CD14-positive monocyte (primary cell): Measurements from ENCODE around the gene HSPA4. TPM values are rescaled to one million over a fixed set of nuclear protein-coding genes. Genes with fewer than 3 reads are reported as not detected.

Experiments
- DNase-seq, 3 donors: peaks; one replicate each; pipeline ENCODE4 v3.0.0-alpha.2; 2011 to 2022
- H2AFZ ChIP-seq: 2 replicates; pipeline ENCODE4 v1.6.0; 2012; ENCODE audit warnings: mild to moderate bottlenecking, low read depth, low read length, inconsistent platforms; ENCODE audit not compliant: insufficient read depth, poor library complexity, severe bottlenecking
- H3K27ac ChIP-seq, 2 donors: 1 replicate in 1 of 2; 2 replicates in 1 of 2; pipeline ENCODE4 v1.5.1; 2012 to 2013; ENCODE audit warnings: low read length in 2 of 2, control low read depth in 1 of 2, inconsistent platforms in 1 of 2, low read depth in 1 of 2, mild to moderate bottlenecking in 1 of 2
- H3K27me3 ChIP-seq, 2 donors: one replicate each; pipeline versions ENCODE4 v1.6.0 to v1.6.1; 2011 to 2013; ENCODE audit warnings: low read length in 2 of 2; ENCODE audit not compliant: control insufficient read depth in 2 of 2, insufficient read depth in 2 of 2
- H3K36me3 ChIP-seq, 2 donors: replicated peaks in 1 of 2; 1 replicate in 1 of 2; 2 replicates in 1 of 2; pipeline versions ENCODE4 v1.5.1 to v1.6.1; 2012 to 2013; ENCODE audit warnings: low read length in 2 of 2, control low read depth in 1 of 2, inconsistent platforms in 1 of 2, mild to moderate bottlenecking in 1 of 2; ENCODE audit not compliant: insufficient read depth in 2 of 2, control insufficient read depth in 1 of 2
- H3K4me1 ChIP-seq, 2 donors: 1 replicate in 1 of 2; 2 replicates in 1 of 2; pipeline versions ENCODE4 v1.5.1 to v1.6.1; 2012 to 2013; ENCODE audit warnings: low read length in 2 of 2, control low read depth in 1 of 2, inconsistent platforms in 1 of 2, mild to moderate bottlenecking in 1 of 2, moderate library complexity in 1 of 2; ENCODE audit not compliant: insufficient read depth in 2 of 2, control insufficient read depth in 1 of 2
- H3K4me2 ChIP-seq: replicated peaks from 2 replicates; pipeline ENCODE3; 2012; ENCODE audit warnings: low read length, moderate library complexity, mild to moderate bottlenecking; ENCODE audit not compliant: poor library complexity, severe bottlenecking; ENCODE audit errors: extremely low read depth
- H3K4me3 ChIP-seq, 3 experiments: fragments of 200-600 bp in 1 of 3; sonication (generic) in 1 of 3; replicated peaks in 1 of 3; 1 replicate in 2 of 3; 2 replicates in 1 of 3; pipeline ENCODE4 v1.5.1; 2011 to 2013; ENCODE audit warnings: low read length in 3 of 3, mild to moderate bottlenecking in 3 of 3, control low read depth in 2 of 3, low read depth in 2 of 3, inconsistent platforms in 1 of 3, moderate library complexity in 1 of 3
- H3K79me2 ChIP-seq: 2 replicates; pipeline ENCODE4 v1.6.0; 2012; ENCODE audit warnings: mild to moderate bottlenecking, control low read depth, inconsistent platforms, low read length, moderate library complexity; ENCODE audit not compliant: insufficient read depth
- H3K9ac ChIP-seq: 2 replicates; pipeline ENCODE4 v1.6.0; 2017; ENCODE audit warnings: low read length, mild to moderate bottlenecking; ENCODE audit not compliant: insufficient read depth, poor library complexity, severe bottlenecking
- H3K9me3 ChIP-seq, 2 donors: replicated peaks in 1 of 2; 1 replicate in 1 of 2; 2 replicates in 1 of 2; pipeline versions ENCODE4 v1.5.1 to v1.6.1; 2012 to 2013; ENCODE audit warnings: low read length in 2 of 2, control low read depth in 1 of 2; ENCODE audit not compliant: control insufficient read depth in 1 of 2, insufficient read depth in 1 of 2
- H4K20me1 ChIP-seq: 2 replicates; pipeline ENCODE4 v1.6.0; 2012; ENCODE audit warnings: mild to moderate bottlenecking, low read length, control low read depth, moderate library complexity; ENCODE audit not compliant: insufficient read depth
- H3K27ac Mint-ChIP-seq, 7 donors: one replicate each; pipeline ENCODE4 v1.8.0; 2020; ENCODE audit warnings: mild to moderate bottlenecking in 7 of 7, mixed read lengths in 7 of 7, moderate library complexity in 6 of 7, inconsistent platforms in 2 of 7
- H3K27me3 Mint-ChIP-seq, 3 donors: one replicate each; pipeline ENCODE4 v1.8.0; 2021 to 2022; ENCODE audit warnings: low read depth in 3 of 3, mild to moderate bottlenecking in 3 of 3, mixed read lengths in 3 of 3, moderate library complexity in 3 of 3, inconsistent platforms in 1 of 3
- H3K36me3 Mint-ChIP-seq, 2 donors: one replicate each; pipeline ENCODE4 v1.8.0; 2020; ENCODE audit warnings: mixed read lengths in 2 of 2, inconsistent platforms in 1 of 2, mild to moderate bottlenecking in 1 of 2
- H3K4me1 Mint-ChIP-seq: one replicate; pipeline ENCODE4 v1.8.0; 2020; ENCODE audit warnings: mild to moderate bottlenecking, mixed read lengths
- H3K4me3 Mint-ChIP-seq, 2 donors: one replicate each; pipeline ENCODE4 v1.8.0; 2020; ENCODE audit warnings: mild to moderate bottlenecking in 2 of 2, mixed read lengths in 2 of 2, moderate library complexity in 1 of 2
- H3K9me3 Mint-ChIP-seq, 7 donors: one replicate each; pipeline ENCODE4 v1.8.0; 2020 to 2022; ENCODE audit warnings: mixed read lengths in 7 of 7, mild to moderate bottlenecking in 6 of 7, moderate library complexity in 6 of 7, inconsistent platforms in 2 of 7
- WGBS: methylation state at CpG from one replicate; pipeline ENCODE4 v1.1.5; 2013; ENCODE audit warnings: missing lambda C conversion rate; ENCODE audit not compliant: insufficient coverage; 5-methylcytosine and 5-hydroxymethylcytosine counted together
- intact Hi-C, 2 donors: fragments of 100-400 bp; cut with micrococcal nuclease; formaldehyde crosslinking; loops; one replicate each; pipeline versions ENCODE4 v1.15.0 to v1.15.1; 2023
- polyA plus RNA-seq, 3 donors: library from polyadenylated mRNA; depleted of rRNA in 1 of 3; unstranded in 2 of 3; stranded (reverse) in 1 of 3; fragments of 300-500 nt in 2 of 3; fragments of >200 nt in 1 of 3; fragmentation: Illumina TruSeq in 2 of 3; gene quantifications; 1 replicate in 2 of 3; 2 replicates in 1 of 3; pipeline ENCODE4 v1.2.3, GENCODE V29; 2012 to 2021
- TF ChIP-seq, protein P1 (sequence below): fragments of 200-600 bp; IDR thresholded peaks from one replicate; pipeline ENCODE4 v1.8.0; 2022; ENCODE audit warnings: antibody characterized with exemption, mild to moderate bottlenecking

HSPA4 gene
- polyA plus RNA-seq, 3 donors = 15.7 to 52.0 (median 27.7) TPM

DNA sequence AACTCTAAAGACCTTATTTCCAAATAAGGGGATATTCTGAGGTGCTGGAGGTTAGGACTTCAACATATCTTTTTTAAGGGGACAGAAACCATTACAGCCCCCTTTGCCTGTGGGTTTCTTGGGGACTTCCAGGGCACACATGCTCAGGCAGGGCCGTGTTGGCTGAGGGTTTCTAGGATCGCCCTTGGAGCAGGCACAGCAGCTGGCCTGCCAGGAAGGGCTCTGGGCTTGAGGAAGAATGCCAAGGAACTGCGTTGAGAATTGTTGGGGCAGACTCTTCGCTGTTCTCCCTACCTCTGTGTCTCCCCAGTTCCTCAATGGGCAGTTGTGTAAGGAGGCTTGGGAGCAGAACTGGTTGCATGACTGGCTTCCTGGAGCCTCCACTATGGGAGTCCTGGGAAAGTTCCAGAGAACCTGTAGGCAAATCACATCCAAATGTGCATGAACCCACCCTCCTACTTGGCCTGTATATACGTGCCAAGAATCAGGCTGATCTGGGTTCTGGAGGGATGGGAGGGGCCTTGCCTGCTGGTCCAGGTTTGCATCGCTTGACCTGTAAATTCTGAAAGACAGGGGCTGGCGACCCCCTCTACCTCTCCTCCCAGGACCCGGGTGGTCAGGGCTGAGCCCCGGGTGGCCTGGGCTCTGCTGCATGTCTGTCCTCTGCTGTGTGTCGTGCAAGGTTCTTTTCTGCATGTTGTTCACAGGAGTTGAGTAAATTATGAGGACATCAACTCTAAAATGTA lies 65.5 kb downstream of the HSPA4 start:
- no peak overlapping the region for H3K4me3 ChIP-seq
- no peak overlapping the region for H2AFZ ChIP-seq
- H3K9me3 Mint-ChIP-seq = no peaks in the 10 kb centered on the region
- no peaks in the 10 kb centered on the region for H3K9me3 ChIP-seq
- no peaks in the 10 kb centered on the region for H3K4me1 Mint-ChIP-seq
- TF ChIP-seq, protein P1, sequence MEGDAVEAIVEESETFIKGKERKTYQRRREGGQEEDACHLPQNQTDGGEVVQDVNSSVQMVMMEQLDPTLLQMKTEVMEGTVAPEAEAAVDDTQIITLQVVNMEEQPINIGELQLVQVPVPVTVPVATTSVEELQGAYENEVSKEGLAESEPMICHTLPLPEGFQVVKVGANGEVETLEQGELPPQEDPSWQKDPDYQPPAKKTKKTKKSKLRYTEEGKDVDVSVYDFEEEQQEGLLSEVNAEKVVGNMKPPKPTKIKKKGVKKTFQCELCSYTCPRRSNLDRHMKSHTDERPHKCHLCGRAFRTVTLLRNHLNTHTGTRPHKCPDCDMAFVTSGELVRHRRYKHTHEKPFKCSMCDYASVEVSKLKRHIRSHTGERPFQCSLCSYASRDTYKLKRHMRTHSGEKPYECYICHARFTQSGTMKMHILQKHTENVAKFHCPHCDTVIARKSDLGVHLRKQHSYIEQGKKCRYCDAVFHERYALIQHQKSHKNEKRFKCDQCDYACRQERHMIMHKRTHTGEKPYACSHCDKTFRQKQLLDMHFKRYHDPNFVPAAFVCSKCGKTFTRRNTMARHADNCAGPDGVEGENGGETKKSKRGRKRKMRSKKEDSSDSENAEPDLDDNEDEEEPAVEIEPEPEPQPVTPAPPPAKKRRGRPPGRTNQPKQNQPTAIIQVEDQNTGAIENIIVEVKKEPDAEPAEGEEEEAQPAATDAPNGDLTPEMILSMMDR = no peak
- H3K9ac ChIP-seq = no peak overlapping the region
- no peak for DNase-seq
- no peaks in the 10 kb centered on the region for H4K20me1 ChIP-seq
- no peak overlapping the region for H3K27ac Mint-ChIP-seq
- H3K79me2 ChIP-seq = no peaks in the 10 kb centered on the region
- H3K36me3 Mint-ChIP-seq = no peaks in the 10 kb centered on the region
- H3K4me3 Mint-ChIP-seq = no peak overlapping the region
- H3K27me3 ChIP-seq = no peaks in the 10 kb centered on the region
- no peaks in the 10 kb centered on the region for H3K4me1 ChIP-seq
- peaks cover 0 to 3% (median 2%) of the 10 kb centered on the region in 3 donors for H3K27me3 Mint-ChIP-seq
- intact Hi-C loops = loop anchor here in 1 of 2 donors (10.0 kb wide), 2 partner anchors 127 to 747 kb away; no protein-coding TSS in a partner anchor
- H3K36me3 ChIP-seq = no peaks in the 10 kb centered on the region
- WGBS = 94% methylated on average over 6 of the region's 10 CpGs
- no peak overlapping the region for H3K27ac ChIP-seq
- no peak overlapping the region for H3K4me2 ChIP-seq

DNA sequence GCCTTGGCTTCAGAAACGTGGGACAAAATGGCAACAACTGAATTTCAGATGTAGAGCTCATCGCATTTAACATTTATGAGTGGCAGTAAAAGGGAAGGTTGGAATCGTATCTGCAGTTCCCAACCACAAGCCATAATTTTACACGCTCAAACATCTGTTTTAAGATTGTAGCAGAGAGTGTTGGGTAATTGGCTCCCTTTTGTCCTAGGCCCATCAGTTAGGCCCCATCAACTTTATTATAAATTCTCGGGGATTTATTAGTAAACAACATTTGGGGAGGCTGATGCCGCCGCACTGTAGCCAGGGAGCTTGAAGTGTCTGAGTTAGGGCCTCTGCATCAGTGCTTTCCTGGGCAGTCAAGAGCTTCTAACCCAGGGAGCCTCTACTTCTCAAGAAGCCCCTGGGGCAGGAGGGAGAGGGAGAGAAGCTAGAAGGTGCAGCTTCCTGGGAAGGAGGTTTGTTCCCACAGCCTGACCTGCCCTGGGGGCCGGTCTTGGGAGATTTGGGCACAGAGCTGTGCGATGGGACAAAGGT lies 66.2 kb downstream of the HSPA4 start:
- Histone ChIP-seq H4K20me1 (no peaks in the 10 kb centered on the region), H3K4me2 (no peak overlapping the region), H3K4me1 (no peaks in the 10 kb centered on the region), H3K27ac (no peak overlapping the region), H3K36me3 (no peaks in the 10 kb centered on the region), H3K27me3 (no peaks in the 10 kb centered on the region), H3K9me3 (no peaks in the 10 kb centered on the region), H3K9ac (no peak overlapping the region), H2AFZ (no peak overlapping the region), H3K4me3 (no peak overlapping the region), H3K79me2 (no peaks in the 10 kb centered on the region)
- intact Hi-C loops = loop anchor here in 1 of 2 donors (10.0 kb wide), 2 partner anchors 127 to 747 kb away; no protein-coding TSS in a partner anchor
- peak overlapping the region in 2 of 7 donors; percentile 16 to 69 for H3K27ac Mint-ChIP-seq
- H3K36me3 Mint-ChIP-seq = no peaks in the 10 kb centered on the region
- WGBS = 94% methylated on average over 3 of the region's 9 CpGs
- no peaks in the 10 kb centered on the region for H3K4me1 Mint-ChIP-seq
- no peak for DNase-seq
- no peaks in the 10 kb centered on the region for H3K9me3 Mint-ChIP-seq
- TF ChIP-seq, protein P1 = no peak
- H3K27me3 Mint-ChIP-seq = peaks cover 0 to 3% (median 2%) of the 10 kb centered on the region in 3 donors
- no peak overlapping the region for H3K4me3 Mint-ChIP-seq
